SK-N-SH treated with all-trans-retinoic acid at 6 μM for 48 hours (cell line): ENCODE results near the gene PLOD2.

Source experiments
- ARNTL ChIP-seq: fragments of 450-650 bp; formaldehyde crosslinking; IDR thresholded peaks from 2 replicates; pipeline ENCODE4 v1.5.0; 2020; ENCODE audit warnings: low read depth, mild to moderate bottlenecking, moderate library complexity, borderline replicate concordance
- ESRRG ChIP-seq: fragments of 250-450 bp; sonication (Bioruptor Pico); IDR thresholded peaks from 2 replicates; pipeline ENCODE4 v1.6.1; 2021; ENCODE audit warnings: mild to moderate bottlenecking
- GLIS3 ChIP-seq: fragments of 250-450 bp; sonication (Bioruptor Pico); IDR thresholded peaks from 2 replicates; pipeline ENCODE4 v1.5.0; 2020; ENCODE audit warnings: mild to moderate bottlenecking, moderate library complexity
- PPARA ChIP-seq: fragments of 250-450 bp; sonication (Bioruptor Pico); IDR thresholded peaks from 2 replicates; pipeline ENCODE4 v1.5.0; 2020; ENCODE audit warnings: mild to moderate bottlenecking, borderline replicate concordance
- RARB ChIP-seq: fragments of 250-450 bp; sonication (Bioruptor Pico); IDR thresholded peaks from 2 replicates; pipeline ENCODE4 v1.8.0; 2021; ENCODE audit warnings: mild to moderate bottlenecking, moderate library complexity
- TCF4 ChIP-seq: fragments of 250-450 bp; sonication (Bioruptor Pico); IDR thresholded peaks from 2 replicates; pipeline ENCODE4 v1.8.0; 2021; ENCODE audit warnings: mild to moderate bottlenecking, moderate library complexity, borderline replicate concordance
- TOX ChIP-seq: fragments of 250-450 bp; sonication (Bioruptor Pico); IDR thresholded peaks from 2 replicates; pipeline ENCODE4 v1.8.0; 2021; ENCODE audit warnings: mild to moderate bottlenecking, moderate library complexity, borderline replicate concordance
- ZC3H10 ChIP-seq: fragments of 250-450 bp; sonication (Bioruptor Pico); IDR thresholded peaks from 2 replicates; pipeline ENCODE4 v1.5.1; 2021; ENCODE audit warnings: mild to moderate bottlenecking, moderate library complexity
- ZFP3 ChIP-seq: fragments of 250-450 bp; sonication (Bioruptor Pico); IDR thresholded peaks from 2 replicates; pipeline ENCODE4 v1.5.0; 2020; ENCODE audit warnings: mild to moderate bottlenecking, moderate library complexity
- ZNF565 ChIP-seq: fragments of 450-650 bp; formaldehyde crosslinking; conservative IDR thresholded peaks from 2 replicates; pipeline ENCODE4 v1.5.0; 2020; ENCODE audit warnings: low read depth, mild to moderate bottlenecking, moderate library complexity
- ZNF8 ChIP-seq: fragments of 450-650 bp; formaldehyde crosslinking; IDR thresholded peaks from 2 replicates; pipeline ENCODE4 v1.5.0; 2020; ENCODE audit warnings: mild to moderate bottlenecking, moderate library complexity
- TF ChIP-seq, protein P1 (sequence below): fragments of 250-450 bp; sonication (Bioruptor Pico); IDR thresholded peaks from 2 replicates; pipeline ENCODE4 v1.5.1; 2020; ENCODE audit warnings: low read depth, mild to moderate bottlenecking, moderate library complexity
- TF ChIP-seq, protein P2 (sequence below): fragments of 250-450 bp; sonication (Bioruptor Pico); IDR thresholded peaks from 2 replicates; pipeline ENCODE4 v1.8.0; 2020; ENCODE audit warnings: mild to moderate bottlenecking, moderate library complexity, borderline replicate concordance
- TF ChIP-seq, protein P3 (sequence below): fragments of 250-450 bp; sonication (Bioruptor Pico); IDR thresholded peaks from 2 replicates; pipeline ENCODE4 v1.5.1; 2021; ENCODE audit warnings: mild to moderate bottlenecking, moderate library complexity

DNA sequence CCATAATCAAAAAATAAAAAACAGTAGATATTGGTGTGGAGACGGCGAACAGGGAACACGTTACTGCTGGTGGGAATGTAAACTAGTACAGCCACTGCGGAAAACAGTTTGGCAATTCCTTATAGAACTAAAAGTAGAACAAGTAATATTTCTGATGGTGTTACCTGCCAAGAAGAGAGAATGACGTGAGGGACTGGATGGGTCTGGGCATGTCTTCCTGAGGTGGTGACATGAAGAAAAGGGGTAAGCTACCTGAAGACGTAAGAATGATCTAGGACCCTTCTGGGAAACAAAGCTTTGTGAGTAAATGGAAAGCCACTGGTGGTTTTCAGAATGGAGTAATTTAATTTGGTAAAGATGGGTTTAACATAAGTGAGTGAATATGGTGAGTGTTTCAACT lies 19.4 kb upstream of the PLOD2 start:
- TF ChIP-seq GLIS3 (CRISPR knock-in tag) (no peak), ESRRG (no peak), ZNF8 (CRISPR knock-in tag) (no peak), ZFP3 (CRISPR knock-in tag) (no peak), PPARA (CRISPR knock-in tag) (no peak), RARB (CRISPR knock-in tag) (no peak), ZNF565 (no peak), TOX (CRISPR knock-in tag) (no peak), TCF4 (CRISPR knock-in tag) (no peak), ARNTL (CRISPR knock-in tag) (no peak), ZC3H10 (CRISPR knock-in tag) (no peak)
- TF ChIP-seq, protein P1, sequence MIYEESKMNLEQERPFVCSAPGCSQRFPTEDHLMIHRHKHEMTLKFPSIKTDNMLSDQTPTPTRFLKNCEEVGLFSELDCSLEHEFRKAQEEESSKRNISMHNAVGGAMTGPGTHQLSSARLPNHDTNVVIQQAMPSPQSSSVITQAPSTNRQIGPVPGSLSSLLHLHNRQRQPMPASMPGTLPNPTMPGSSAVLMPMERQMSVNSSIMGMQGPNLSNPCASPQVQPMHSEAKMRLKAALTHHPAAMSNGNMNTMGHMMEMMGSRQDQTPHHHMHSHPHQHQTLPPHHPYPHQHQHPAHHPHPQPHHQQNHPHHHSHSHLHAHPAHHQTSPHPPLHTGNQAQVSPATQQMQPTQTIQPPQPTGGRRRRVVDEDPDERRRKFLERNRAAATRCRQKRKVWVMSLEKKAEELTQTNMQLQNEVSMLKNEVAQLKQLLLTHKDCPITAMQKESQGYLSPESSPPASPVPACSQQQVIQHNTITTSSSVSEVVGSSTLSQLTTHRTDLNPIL: no peak
- TF ChIP-seq, protein P2, sequence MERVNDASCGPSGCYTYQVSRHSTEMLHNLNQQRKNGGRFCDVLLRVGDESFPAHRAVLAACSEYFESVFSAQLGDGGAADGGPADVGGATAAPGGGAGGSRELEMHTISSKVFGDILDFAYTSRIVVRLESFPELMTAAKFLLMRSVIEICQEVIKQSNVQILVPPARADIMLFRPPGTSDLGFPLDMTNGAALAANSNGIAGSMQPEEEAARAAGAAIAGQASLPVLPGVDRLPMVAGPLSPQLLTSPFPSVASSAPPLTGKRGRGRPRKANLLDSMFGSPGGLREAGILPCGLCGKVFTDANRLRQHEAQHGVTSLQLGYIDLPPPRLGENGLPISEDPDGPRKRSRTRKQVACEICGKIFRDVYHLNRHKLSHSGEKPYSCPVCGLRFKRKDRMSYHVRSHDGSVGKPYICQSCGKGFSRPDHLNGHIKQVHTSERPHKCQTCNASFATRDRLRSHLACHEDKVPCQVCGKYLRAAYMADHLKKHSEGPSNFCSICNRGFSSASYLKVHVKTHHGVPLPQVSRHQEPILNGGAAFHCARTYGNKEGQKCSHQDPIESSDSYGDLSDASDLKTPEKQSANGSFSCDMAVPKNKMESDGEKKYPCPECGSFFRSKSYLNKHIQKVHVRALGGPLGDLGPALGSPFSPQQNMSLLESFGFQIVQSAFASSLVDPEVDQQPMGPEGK (CRISPR knock-in tag): no peak
- TF ChIP-seq, protein P3, sequence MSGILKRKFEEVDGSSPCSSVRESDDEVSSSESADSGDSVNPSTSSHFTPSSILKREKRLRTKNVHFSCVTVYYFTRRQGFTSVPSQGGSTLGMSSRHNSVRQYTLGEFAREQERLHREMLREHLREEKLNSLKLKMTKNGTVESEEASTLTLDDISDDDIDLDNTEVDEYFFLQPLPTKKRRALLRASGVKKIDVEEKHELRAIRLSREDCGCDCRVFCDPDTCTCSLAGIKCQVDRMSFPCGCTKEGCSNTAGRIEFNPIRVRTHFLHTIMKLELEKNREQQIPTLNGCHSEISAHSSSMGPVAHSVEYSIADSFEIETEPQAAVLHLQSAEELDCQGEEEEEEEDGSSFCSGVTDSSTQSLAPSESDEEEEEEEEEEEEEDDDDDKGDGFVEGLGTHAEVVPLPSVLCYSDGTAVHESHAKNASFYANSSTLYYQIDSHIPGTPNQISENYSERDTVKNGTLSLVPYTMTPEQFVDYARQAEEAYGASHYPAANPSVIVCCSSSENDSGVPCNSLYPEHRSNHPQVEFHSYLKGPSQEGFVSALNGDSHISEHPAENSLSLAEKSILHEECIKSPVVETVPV (CRISPR knock-in tag): no peak
